Measurements from ENCODE around the gene CTXND1. TPM values are rescaled to one million over a fixed set of nuclear protein-coding genes. Genes with fewer than 3 reads are reported as not detected.

Gene CTXND1
- total and polyA plus RNA-seq, 2 experiments from 2014 or later, result 0.05 TPM; not detected in 1

- no peak for TF ChIP-seq ZNF462 (CRISPR knock-in tag; IDR thresholded peaks at IDR 0.05)
- TF ChIP-seq JUNB (IDR thresholded peaks at IDR 0.05; ENCODE audit: unreplicated experiment), result no peak
- no peak for TF ChIP-seq EZH2phosphoT487 (IDR thresholded peaks at IDR 0.05; ENCODE audit: unreplicated experiment)
- no peak for TF ChIP-seq CREB1 (CRISPR knock-in tag; IDR thresholded peaks at IDR 0.05; ENCODE audit: low read depth)
- no peak for TF ChIP-seq NANOG (IDR thresholded peaks at IDR 0.05; ENCODE audit: borderline replicate concordance)
- TF ChIP-seq STAT1 (IDR thresholded peaks at IDR 0.05; ENCODE audit: unreplicated experiment), result no peak
- no peak for TF ChIP-seq ETS1 (IDR thresholded peaks at IDR 0.05)
- TF ChIP-seq ZNF114 (CRISPR knock-in tag; IDR thresholded peaks at IDR 0.05), result no peak
- no peak for TF ChIP-seq POLR2AphosphoS5 (IDR thresholded peaks at IDR 0.05; ENCODE audit: low read depth)
- TF ChIP-seq EZH2 (IDR thresholded peaks at IDR 0.05; ENCODE audit: low read depth, unreplicated experiment), result no peak
- TF ChIP-seq ZNF331 (CRISPR knock-in tag; IDR thresholded peaks at IDR 0.05; ENCODE audit: low read depth), result no peak
These were observed 52.6 kb downstream of the CTXND1 start (continued) for GRCh38 chr15:80199366-80199765.

All from GM23338 (cell line).